Astrocyte of the cerebellum (primary cell): ENCODE results near the gene F8A1.
"Not testable (repeated sequence)": the region's sequence is repeated elsewhere in the genome, so short reads cannot be mapped to it uniquely, and the experiment has no call there.

Experiments
- DNase-seq: peaks from one replicate; pipeline ENCODE4 v3.0.0-alpha.2; 2011; ENCODE audit warnings: low read depth
- H3K4me3 ChIP-seq: 2 replicates; pipeline ENCODE4 v1.5.1; 2011; ENCODE audit warnings: mild to moderate bottlenecking, low read depth, low read length, moderate library complexity
- in situ Hi-C: cut with HindIII; loops from 2 replicates; pipeline ENCODE4 v1.10.0; 2017; ENCODE audit warnings: low sequenced_read_pairs
- TF ChIP-seq, protein P1 (sequence below): IDR thresholded peaks from 2 replicates; pipeline ENCODE4 v1.5.1; 2012; ENCODE audit warnings: low read length, low read depth, moderate library complexity, mild to moderate bottlenecking; ENCODE audit errors: missing control alignments

F8A1 gene

GRCh38 chrX:154886069-154886788, at the start of gene F8A1:
Gene F8A1, plus strand, starts transcription at chrX:154886355. Its CDS starts 20 bp downstream, at chrX:154886375.
- H3K4me3 ChIP-seq, DNase-seq, in situ Hi-C loops: not testable (repeated sequence)

DNA sequence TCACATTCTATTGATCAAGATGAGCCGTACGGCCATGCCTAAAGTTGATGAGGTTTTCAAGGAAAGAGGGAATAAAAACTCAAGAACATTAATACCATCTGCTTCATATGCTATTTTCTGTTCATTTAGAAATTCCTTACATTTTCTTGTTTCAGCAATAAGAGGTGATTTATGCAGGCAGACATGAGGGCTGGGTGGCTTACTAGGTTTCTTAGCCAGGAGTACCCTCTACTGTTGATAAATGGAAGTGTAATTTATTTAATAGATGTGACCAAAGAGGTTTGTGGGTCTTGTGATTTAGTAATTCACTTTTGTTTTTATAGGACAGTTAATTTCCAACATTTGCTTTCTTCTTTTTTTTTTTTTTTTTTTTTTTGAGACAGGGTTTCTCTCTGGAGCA, 45.3 kb upstream of the F8A1 start:
- H3K4me3 ChIP-seq: no peak overlapping the region
- TF ChIP-seq, protein P1, sequence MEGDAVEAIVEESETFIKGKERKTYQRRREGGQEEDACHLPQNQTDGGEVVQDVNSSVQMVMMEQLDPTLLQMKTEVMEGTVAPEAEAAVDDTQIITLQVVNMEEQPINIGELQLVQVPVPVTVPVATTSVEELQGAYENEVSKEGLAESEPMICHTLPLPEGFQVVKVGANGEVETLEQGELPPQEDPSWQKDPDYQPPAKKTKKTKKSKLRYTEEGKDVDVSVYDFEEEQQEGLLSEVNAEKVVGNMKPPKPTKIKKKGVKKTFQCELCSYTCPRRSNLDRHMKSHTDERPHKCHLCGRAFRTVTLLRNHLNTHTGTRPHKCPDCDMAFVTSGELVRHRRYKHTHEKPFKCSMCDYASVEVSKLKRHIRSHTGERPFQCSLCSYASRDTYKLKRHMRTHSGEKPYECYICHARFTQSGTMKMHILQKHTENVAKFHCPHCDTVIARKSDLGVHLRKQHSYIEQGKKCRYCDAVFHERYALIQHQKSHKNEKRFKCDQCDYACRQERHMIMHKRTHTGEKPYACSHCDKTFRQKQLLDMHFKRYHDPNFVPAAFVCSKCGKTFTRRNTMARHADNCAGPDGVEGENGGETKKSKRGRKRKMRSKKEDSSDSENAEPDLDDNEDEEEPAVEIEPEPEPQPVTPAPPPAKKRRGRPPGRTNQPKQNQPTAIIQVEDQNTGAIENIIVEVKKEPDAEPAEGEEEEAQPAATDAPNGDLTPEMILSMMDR: peak; percentile 32
- DNase-seq: peak; percentile 31
- in situ Hi-C loops: no loop called here

- in situ Hi-C loops: no loop called here
- TF ChIP-seq, protein P1: no peak
- H3K4me3 ChIP-seq: no peak overlapping the region
- no peak for DNase-seq
Observed at GRCh38 chrX:154850957-154851611, 35.1 kb upstream of the F8A1 start.

- no peak for DNase-seq
- TF ChIP-seq, protein P1: no peak
- in situ Hi-C loops: no loop called here
- H3K4me3 ChIP-seq: no peak overlapping the region
Observed at GRCh38 chrX:154855256-154855655, 30.9 kb upstream of the F8A1 start.

DNA sequence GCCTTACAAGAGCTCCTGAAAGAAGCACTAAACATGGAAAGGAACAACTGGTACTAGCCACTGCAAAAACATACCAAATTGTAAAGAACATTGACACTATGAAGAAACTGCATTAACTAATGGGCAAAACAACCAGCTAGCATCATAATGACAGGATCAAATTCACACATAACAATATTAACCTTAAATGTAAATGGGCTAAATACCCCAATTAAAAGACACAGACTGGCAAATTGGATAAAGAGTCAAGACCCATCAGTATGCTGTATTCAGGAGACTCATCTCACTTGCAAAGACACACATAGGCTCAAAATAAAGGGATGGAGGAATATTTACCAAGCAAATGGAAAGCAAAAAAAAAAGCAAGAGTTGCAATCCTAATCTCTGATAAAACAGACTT, 17.6 kb upstream of the F8A1 start:
- H3K4me3 ChIP-seq, in situ Hi-C loops: not testable (repeated sequence)

GRCh38 chrX:154873329-154873728, 12.8 kb upstream of the F8A1 start:
- H3K4me3 ChIP-seq: no peak overlapping the region
- DNase-seq: no peak
- in situ Hi-C loops: no loop called here
- TF ChIP-seq, protein P1: no peak

More for the DNA sequence above, 17.6 kb upstream of the F8A1 start:
- not testable (repeated sequence) for DNase-seq

DNA sequence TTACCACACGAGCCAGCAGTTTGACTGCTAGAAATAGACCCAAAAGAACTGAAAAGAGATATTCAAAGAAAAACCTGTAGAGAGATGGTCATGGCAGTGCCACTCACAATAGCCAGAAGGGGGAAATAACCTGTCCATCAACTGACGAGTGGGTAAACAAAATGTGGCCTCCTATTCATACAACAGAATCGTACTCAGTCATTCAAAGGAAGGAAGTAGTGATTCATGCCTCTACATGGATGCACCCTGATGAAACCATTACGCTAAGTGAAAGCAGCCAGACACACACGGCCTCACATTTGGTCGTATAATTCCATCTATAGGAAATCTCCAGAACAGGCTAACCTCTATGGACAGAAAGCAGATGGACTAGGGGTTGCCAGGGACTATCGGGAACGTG, 2.1 kb upstream of the F8A1 start:
- DNase-seq, in situ Hi-C loops, H3K4me3 ChIP-seq: not testable (repeated sequence)

DNA sequence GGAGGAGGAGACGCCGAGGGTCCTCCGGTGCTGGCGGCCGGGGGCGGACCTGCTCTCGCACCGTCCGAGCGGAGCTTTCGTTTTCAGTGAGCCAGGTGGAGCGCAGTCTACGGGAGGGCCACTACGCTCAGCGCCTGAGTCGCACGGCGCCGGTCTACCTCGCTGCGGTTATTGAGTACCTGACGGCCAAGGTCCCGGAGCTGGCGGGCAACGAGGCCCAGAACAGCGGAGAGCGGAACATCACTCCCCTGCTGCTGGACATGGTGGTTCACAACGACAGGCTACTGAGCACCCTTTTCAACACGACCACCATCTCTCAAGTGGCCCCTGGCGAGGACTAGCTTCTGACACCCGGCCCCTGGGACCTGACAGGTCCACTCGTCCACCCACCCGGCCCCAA, 1.1 kb upstream of the F8A1 start:
- DNase-seq, H3K4me3 ChIP-seq, in situ Hi-C loops: not testable (repeated sequence)

- H3K4me3 ChIP-seq, DNase-seq, in situ Hi-C loops: not testable (repeated sequence)
Observed at GRCh38 chrX:154885549-154885948, 606 bp upstream of the F8A1 start.

DNA sequence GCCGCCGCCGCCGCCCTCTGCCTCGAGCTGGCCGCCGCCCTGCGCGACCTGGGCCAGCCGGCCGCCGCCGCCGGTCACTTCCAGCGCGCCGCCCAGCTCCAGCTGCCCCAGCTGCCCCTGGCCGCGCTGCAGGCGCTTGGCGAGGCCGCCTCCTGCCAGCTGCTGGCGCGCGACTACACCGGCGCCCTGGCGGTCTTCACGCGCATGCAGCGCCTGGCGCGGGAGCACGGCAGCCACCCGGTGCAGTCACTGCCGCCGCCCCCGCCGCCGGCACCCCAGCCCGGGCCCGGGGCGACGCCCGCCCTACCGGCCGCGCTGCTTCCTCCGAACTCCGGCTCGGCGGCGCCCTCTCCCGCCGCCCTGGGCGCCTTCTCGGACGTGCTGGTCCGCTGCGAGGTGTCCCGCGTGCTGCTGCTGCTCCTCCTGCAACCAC, 650 bp downstream of the F8A1 start:
- in situ Hi-C loops, DNase-seq, H3K4me3 ChIP-seq: not testable (repeated sequence)
